ENCODE data around the gene PCDH9. TPM values are rescaled to one million over a fixed set of nuclear protein-coding genes. Genes with fewer than 3 reads are reported as not detected.

The PCDH9 gene
- total RNA-seq, 1 experiment from 2014 or later = 10.1 TPM

DNA sequence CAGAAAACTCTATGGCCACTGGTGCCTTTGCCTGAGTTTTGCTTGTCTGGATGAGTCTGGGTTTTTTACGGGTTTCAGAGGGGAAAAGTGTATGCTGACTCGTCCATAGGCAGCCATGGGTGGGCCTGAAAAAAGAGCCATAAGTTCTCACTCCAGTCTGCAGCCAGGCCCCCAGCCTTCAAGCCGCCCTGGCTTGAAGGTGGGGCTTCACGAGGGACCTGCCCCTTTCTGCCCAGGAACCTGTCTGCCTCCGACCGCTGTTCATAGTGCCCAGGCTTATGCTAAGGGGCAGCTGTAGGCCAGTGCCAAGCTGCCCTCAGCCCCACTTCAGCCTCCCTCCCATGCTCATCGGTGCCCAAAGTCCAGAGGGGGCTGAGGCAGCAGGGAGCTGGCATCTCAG lies 385.2 kb downstream of the PCDH9 start:
- no peak overlapping the region for H3K27ac Mint-ChIP-seq (ENCODE audit: low read depth, unreplicated experiment)
- no TSS peak for BruUV-seq (replicated peaks)
- intact Hi-C loops (cut with micrococcal nuclease) = no loop called here

DNA sequence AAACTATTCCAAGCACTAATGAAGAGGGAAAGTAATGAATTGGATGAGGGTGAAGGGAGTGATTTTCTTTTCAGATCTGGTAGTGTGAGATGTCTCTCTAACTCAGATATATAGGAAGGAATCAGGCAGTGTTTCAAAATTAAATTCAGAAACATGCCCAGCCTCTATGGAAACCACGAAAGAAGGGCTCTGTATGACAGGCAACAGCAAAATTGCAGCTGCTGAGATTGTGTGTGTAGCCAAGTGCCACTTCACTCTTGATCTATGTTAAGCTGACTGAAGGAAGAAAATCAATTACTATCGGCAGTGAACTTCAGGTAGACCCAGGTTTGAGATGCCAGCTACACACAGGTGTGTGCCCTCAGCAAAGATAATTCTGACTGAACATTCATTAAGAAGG lies 387.4 kb downstream of the PCDH9 start:
- Mint-ChIP-seq H3K27ac (ENCODE audit: low read depth, unreplicated experiment) (no peak overlapping the region), H3K36me3 (ENCODE audit: insufficient read depth, unreplicated experiment) (peaks cover 6% of the 10 kb centered on the region), H3K9me3 (ENCODE audit: unreplicated experiment) (no peaks in the 10 kb centered on the region), H3K27me3 (ENCODE audit: insufficient read depth, unreplicated experiment) (no peaks in the 10 kb centered on the region), H3K4me3 (ENCODE audit: unreplicated experiment) (no peak overlapping the region), H3K4me1 (ENCODE audit: insufficient read depth, unreplicated experiment) (no peaks in the 10 kb centered on the region)
- intact Hi-C loops (cut with micrococcal nuclease) = no loop called here
- BruUV-seq (replicated peaks) = no TSS peak
- POLR2A ChIA-PET = no interaction called here
- TF ChIP-seq, protein P1, sequence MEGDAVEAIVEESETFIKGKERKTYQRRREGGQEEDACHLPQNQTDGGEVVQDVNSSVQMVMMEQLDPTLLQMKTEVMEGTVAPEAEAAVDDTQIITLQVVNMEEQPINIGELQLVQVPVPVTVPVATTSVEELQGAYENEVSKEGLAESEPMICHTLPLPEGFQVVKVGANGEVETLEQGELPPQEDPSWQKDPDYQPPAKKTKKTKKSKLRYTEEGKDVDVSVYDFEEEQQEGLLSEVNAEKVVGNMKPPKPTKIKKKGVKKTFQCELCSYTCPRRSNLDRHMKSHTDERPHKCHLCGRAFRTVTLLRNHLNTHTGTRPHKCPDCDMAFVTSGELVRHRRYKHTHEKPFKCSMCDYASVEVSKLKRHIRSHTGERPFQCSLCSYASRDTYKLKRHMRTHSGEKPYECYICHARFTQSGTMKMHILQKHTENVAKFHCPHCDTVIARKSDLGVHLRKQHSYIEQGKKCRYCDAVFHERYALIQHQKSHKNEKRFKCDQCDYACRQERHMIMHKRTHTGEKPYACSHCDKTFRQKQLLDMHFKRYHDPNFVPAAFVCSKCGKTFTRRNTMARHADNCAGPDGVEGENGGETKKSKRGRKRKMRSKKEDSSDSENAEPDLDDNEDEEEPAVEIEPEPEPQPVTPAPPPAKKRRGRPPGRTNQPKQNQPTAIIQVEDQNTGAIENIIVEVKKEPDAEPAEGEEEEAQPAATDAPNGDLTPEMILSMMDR (IDR thresholded peaks at IDR 0.05; ENCODE audit: unreplicated experiment) = no peak
- no peak for DNase-seq (ENCODE audit: unreplicated experiment)
- CTCF ChIA-PET = no interaction called here

More for the DNA sequence above, 385.2 kb downstream of the PCDH9 start:
- Mint-ChIP-seq H3K27me3 (ENCODE audit: insufficient read depth, unreplicated experiment) (no peaks in the 10 kb centered on the region), H3K4me3 (ENCODE audit: unreplicated experiment) (no peak overlapping the region), H3K4me1 (ENCODE audit: insufficient read depth, unreplicated experiment) (no peaks in the 10 kb centered on the region), H3K36me3 (ENCODE audit: insufficient read depth, unreplicated experiment) (peaks cover 6% of the 10 kb centered on the region), H3K9me3 (ENCODE audit: unreplicated experiment) (no peaks in the 10 kb centered on the region)
- POLR2A ChIA-PET = interaction anchor here (0.6 kb wide), 1 partner anchor 1580 kb away, joined by 3 read pairs; no protein-coding TSS in a partner anchor
- TF ChIP-seq, protein P1 (IDR thresholded peaks at IDR 0.05; ENCODE audit: unreplicated experiment) = no peak
- CTCF ChIA-PET = interaction anchor here (1.1 kb wide), 1 partner anchor 14 kb away, joined by 5 read pairs; no protein-coding TSS in a partner anchor
- DNase-seq (ENCODE audit: unreplicated experiment) = no peak

DNA sequence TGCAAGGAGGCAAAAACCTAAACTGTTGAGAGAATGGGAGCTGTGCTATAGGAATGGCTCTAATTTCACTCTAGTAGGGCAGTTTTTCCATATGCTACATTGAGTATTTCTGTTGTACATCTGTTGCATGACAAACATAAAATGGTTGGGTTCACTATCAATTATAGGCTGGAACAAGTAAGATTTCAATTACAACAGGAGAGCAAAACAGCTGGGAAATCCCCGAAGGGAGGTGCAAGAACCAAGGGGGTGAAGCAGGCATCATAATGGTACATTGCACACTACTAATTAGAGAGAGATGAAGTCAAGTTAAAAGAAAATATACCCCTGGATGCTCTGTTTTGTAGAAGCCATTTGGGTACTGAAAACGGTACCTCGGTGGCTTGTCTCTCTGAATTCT lies 389.5 kb downstream of the PCDH9 start:
- intact Hi-C loops (cut with micrococcal nuclease) = no loop called here
- CTCF ChIA-PET = no interaction called here
- peaks cover 6% of the 10 kb centered on the region for H3K36me3 Mint-ChIP-seq (ENCODE audit: insufficient read depth, unreplicated experiment)
- DNase-seq (ENCODE audit: unreplicated experiment) = no peak
- POLR2A ChIA-PET = no interaction called here
- H3K9me3 Mint-ChIP-seq (ENCODE audit: unreplicated experiment) = no peaks in the 10 kb centered on the region
- H3K4me3 Mint-ChIP-seq (ENCODE audit: unreplicated experiment) = no peak overlapping the region
- no peaks in the 10 kb centered on the region for H3K27me3 Mint-ChIP-seq (ENCODE audit: insufficient read depth, unreplicated experiment)
- BruUV-seq (replicated peaks) = no TSS peak
- H3K27ac Mint-ChIP-seq (ENCODE audit: low read depth, unreplicated experiment) = no peak overlapping the region
- TF ChIP-seq, protein P1 (IDR thresholded peaks at IDR 0.05; ENCODE audit: unreplicated experiment) = no peak
- H3K4me1 Mint-ChIP-seq (ENCODE audit: insufficient read depth, unreplicated experiment) = no peaks in the 10 kb centered on the region

DNA sequence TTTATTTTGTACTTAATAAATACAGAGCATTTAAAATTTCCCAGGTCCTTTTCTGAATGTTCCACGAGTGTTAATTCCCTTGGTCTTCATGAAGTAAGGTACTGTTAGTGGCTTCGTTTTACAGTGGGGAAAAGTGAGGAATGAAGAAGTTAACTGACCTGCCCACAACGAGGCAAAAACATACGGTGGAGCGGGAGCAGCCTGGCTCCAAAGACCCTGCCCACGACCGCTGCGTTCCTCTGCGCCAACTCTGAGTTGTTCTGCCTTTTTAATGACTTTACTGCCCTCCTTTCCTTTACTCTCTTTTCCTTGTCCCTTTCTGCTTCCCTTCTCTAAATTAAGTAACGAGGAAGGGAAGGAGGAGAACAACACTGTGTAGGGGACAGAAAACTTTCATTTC lies 392.9 kb downstream of the PCDH9 start:
- CTCF ChIA-PET = no interaction called here
- Mint-ChIP-seq H3K27me3 (ENCODE audit: insufficient read depth, unreplicated experiment) (no peaks in the 10 kb centered on the region), H3K36me3 (ENCODE audit: insufficient read depth, unreplicated experiment) (peaks cover 3% of the 10 kb centered on the region), H3K4me1 (ENCODE audit: insufficient read depth, unreplicated experiment) (no peaks in the 10 kb centered on the region), H3K9me3 (ENCODE audit: unreplicated experiment) (no peaks in the 10 kb centered on the region), H3K4me3 (ENCODE audit: unreplicated experiment) (no peak overlapping the region), H3K27ac (ENCODE audit: low read depth, unreplicated experiment) (no peak overlapping the region)
- POLR2A ChIA-PET = no interaction called here
- no TSS peak for BruUV-seq (replicated peaks)
- DNase-seq (ENCODE audit: unreplicated experiment) = no peak
- intact Hi-C loops (cut with micrococcal nuclease) = no loop called here
- TF ChIP-seq, protein P1 (IDR thresholded peaks at IDR 0.05; ENCODE audit: unreplicated experiment) = no peak

Measured in MCF 10A (cell line).